ENCODE data around the gene IP6K1.
"Not testable (repeated sequence)": the region's sequence is repeated elsewhere in the genome, so short reads cannot be mapped to it uniquely, and the experiment has no call there.

IP6K1 gene

DNA sequence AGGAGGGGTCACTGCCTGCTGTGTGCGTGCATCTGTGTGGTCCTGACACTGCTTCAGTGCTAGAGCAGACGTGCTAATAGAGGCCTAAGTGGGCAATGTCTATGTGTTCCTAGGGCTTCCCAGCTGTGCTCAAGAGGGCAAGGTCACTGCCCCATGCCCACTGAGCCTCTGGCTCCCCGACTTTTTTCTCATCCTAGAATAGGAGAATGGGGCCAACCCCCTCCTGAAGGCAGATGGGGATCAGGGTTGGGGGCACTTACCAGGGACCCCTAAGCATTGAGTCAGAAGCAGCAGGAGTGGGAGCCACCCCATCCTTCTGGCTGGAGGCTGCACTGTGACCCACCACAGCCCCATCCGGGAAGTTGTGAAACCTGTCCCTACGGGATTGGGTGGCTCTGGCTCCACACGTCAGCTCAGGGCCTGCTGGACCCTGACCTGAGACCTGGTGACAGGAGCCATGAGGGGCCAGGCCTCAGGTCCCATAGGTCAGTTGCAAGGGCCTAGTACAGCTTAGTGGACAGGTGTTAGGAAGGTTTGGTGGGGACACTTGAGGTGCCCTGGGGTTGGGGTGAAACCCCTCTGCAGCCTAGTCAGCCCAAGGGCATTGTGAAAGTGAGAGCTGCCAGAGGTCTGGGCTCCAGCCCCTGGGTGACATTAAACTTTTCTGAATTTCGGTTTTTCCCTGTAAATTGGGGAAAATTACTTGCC lies 97.8 kb downstream of the IP6K1 start:
- not testable (repeated sequence) for DNase-seq (ENCODE audit: low spot score)

DNA sequence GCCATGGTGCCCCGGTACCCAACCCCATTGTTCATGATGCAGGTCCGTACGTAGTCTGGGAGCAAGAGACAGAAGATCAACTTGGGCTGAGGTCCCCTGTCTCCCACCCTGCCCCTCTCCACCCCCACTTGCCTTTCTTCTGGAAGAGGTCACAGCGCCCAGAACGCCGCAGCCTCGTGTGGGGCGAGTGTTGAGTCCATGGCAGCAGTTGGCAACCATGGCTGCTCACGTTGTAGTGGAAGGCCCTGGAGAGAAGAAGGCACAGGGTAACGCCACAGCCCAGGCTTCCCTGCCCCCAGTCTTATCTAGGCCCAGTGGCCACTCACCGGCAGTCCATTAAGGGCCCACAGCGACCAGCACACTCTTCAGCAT lies 98.9 kb downstream of the IP6K1 start:
- DNase-seq (ENCODE audit: low spot score), result not testable (repeated sequence)

DNA sequence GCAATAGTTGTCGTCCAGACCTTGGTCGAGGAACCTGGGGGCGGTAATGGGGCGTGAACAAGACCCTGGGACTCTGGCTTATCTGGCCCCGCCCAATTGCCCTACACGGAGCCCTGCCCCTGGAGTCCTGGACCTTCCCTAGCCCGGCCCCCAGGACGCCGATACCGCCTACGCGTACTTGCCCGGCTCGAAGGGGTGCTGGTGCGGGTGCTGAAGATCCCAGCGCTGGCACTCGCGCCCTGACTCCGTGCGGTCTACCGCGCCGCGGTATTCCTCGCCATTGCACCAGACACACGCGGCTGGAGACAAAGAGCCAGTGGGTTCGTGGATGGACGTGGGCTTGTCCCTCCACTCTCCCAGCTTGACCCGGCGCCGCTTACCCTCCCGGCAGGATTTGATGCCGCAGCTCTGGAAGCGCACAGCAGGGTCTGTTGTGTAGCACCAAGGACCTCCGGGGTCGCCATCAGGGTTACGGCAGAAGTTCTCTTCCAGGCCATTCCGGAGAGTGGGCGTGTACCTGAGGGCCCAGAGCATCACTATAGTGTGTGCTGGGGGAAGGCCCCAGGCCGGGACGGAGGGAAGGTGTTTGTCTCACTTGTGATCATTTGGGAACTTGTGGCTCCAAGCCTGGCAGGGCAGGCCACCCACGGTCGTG lies 99.4 kb downstream of the IP6K1 start:
- peak; percentile 22 for DNase-seq (ENCODE audit: low spot score)

DNA sequence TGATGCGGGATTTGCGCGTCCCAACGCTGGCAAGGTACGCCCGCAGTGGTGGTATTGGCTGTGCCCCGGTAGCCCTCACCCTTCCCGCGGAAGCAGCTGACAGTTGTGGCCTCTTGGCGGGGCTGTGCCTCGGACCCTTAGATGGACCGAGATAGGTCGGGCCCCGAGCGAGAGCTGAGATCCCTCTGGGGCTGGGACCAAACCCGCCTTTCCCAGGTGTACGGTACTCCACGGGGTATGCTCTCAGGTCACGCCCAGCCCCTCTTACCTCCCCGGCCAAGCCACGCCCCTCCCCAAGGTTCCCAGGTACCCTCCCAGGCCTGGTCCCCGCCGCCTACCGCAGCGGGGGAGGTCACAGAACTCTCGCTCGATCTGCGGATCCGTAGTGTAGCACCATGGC lies 100.0 kb downstream of the IP6K1 start:
- DNase-seq (ENCODE audit: low spot score), result peak; percentile 15

DNA sequence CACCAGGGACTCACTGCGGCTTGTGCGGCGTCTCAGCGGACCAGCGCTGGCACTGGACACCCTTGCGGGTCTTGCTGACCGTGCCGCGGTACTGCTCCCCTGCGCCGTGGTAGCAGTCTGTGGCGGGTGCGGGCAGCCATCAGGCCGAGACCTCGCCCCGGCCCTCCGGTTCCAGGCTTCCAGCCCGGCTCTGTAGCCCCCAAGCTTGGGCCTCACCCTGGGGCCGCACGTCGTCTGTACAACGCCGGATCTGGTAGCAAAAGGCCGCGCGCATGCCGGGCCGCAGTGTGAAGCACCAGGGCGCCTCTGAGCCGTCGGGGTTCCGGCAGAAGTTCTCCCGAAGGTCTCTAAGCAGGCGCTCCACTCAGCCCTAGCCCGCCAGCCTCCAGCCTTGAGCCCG lies 100.5 kb downstream of the IP6K1 start:
- not testable (repeated sequence) for DNase-seq (ENCODE audit: low spot score)

DNA sequence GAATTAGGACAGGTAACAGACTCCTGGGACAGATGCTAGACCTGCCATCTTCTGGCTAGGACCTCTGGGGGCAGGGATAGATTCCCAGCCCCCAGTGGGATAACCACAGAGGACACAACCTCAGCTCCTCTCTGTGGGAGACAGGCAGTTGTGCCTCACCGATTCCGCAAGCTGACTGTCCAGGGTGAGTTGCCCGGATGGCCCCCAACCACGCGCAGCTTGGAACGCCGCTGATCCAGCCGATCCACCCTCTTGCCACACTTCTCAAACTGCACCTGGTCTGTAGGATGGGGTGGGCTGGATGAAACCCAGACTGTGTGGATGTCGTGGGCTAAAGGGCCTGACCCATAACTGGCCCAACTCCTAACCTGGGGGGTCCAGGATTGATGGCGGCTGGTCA lies 101.2 kb downstream of the IP6K1 start:
- not testable (repeated sequence) for DNase-seq (ENCODE audit: low spot score)

DNA sequence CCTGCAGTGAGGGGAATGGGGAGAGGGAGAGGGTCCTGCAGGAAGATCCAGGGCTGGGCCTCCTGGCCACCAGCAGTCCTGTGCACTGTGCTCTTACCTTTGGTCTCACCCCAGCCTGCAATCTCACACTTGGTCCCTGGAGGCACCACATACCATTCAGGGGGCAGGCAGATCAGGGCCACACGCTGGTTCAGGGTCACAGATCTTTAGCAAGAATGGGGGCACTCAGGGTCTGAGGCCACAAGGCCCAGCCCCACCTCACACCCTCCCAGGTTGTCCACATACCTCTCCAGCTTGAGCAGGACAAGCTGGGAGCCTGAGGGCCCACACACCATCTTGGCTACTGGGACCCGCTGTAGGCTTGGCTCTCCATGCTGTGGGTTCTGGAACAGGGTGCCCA lies 101.9 kb downstream of the IP6K1 start:
- DNase-seq (ENCODE audit: low spot score), result not testable (repeated sequence)

DNA sequence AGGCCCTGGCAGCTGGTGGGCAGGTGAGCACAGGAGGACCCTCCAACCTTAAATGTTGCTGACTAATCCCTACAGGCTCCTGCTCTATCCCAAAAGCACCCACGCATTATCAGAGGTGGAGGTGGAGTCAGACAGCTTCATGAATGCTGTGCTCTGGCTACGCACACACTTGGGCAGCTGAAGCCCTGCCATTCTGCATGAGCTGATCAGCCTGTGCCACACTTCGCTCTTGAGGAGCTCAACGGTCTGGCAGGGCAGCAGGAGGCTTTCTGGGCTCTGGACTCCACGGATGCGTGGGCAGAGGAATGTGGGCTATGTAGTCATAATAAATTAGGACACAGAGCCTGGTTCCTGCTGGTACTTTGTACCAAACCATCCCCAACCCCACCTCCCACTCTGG lies 103.2 kb downstream of the IP6K1 start:
- no peak for DNase-seq (ENCODE audit: low spot score)

DNA sequence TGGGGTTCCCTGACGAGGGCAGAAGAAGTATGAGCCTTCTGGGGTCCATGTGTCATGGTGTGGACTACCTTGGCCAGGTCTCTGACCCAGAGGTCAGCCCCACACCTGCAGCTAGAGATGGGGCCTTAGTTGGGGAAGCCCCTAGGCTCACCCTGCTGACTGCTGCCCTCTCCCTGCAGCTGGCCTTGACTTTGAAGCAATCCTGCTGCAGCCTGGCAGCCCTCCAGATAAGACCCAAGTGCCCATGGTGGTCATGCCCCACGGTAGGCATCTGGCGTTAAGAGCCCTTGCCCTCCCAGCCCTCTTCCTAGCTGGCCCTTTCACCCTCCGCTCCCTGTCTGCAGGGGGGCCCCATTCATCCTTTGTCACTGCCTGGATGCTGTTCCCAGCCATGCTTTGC lies 104.8 kb downstream of the IP6K1 start:
- DNase-seq (ENCODE audit: low spot score), result no peak

DNA sequence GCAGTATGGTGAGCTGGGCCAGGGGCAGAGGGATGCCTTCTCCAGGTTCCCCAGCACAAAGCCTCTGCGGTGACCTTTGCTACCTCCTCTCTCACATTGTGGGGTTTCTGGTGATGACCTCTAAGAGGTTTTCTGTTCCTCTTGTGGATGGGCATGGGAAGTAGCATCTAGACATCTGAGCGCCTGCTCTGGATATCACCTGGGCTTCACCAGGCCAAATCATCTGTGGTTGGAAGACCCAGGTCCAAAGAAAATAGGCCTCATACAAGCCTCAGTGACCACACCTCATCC lies 105.2 kb downstream of the IP6K1 start:
- DNase-seq (ENCODE audit: low spot score), result no peak

DNA sequence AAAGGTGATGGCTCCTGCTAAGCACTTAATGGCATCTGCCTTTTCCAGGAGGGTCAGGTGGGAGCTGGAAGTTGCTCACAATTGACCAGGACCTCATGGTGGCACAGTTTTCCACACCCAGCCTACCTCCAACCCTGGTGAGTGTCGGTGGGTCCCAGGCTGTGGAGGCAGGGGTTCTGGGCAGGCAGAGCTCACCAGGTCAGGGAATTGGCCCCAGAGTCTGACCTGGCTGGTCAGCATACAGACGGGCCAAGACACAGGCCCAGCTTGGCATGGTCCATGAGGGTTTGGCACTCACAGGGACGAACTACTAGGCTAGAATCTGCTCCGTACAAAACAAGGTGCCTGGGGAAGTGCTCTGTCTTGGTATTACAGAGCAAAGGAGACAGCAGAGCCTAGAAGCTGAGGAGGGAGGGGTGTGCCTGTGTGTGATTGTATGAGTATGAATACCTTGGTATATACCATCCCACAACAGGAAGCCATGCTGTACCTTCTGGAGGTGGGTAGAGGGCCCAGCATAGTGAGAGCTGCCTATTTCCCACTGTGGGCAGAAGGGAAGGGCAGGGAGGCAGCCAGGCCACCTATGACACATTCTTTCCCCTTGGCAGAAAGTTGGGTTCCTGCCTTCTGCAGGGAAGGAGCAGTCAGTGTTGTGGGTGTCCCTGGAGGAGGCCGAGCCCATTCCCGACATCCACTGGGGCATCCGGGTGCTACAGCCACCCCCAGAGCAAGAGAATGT lies 105.7 kb downstream of the IP6K1 start:
- DNase-seq (ENCODE audit: low spot score), result no peak

DNA sequence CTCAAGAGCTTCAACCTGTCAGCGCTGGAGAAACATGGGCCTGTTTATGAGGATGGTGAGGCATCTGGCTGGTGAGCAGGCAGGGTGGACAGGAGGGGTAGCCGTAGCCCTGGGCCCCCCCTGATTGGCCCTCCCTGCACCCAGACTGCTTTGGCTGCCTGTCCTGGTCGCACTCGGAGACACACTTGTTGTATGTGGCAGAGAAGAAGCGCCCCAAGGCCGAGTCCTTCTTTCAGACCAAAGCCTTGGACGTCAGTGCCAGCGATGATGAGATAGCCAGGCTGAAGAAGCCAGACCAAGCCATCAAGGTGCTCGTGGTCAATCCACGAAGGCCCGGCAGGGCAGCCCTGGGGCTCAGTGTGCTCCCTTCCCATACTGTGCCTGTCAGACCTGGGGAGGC lies 110.4 kb downstream of the IP6K1 start:
- DNase-seq (ENCODE audit: low spot score), result no peak

DNA sequence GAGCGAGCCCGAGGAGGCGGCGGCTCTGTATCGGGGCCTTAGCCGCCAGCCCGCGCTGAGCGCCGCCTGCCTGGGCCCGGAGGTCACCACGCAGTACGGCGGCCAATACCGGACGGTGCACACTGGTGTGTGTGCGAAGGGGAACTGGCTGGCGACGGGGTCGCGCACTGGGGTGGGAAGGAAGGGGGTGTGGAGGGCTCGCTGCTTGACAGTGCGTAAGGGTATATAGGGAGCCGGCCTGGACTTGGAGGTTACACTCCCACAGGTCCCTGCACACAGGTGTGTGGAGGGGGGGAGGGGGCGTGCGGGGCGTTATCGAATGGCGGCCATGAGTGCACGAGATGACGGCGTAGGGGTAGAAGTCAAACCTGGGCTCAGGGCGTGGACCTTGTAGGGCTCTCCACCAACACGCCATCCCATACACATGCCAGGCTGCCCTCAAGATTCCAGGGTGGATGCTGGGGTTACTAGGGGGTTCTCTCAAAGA lies 111.8 kb downstream of the IP6K1 start:
- peak; percentile 8 for DNase-seq (ENCODE audit: low spot score)
